HG03095 (cell line): ENCODE measurements around the gene PLEKHG2.
"Not testable (repeated sequence)": the region's sequence is repeated elsewhere in the genome, so short reads cannot be mapped to it uniquely, and the experiment has no call there.

Experiments
- ATAC-seq: cut with Tn5 transposase; IDR thresholded peaks from one replicate; pipeline ENCODE4 v1.9.1; 2021; ENCODE audit warnings: moderate library complexity; ENCODE audit not compliant: unreplicated experiment

Gene PLEKHG2, protein sequence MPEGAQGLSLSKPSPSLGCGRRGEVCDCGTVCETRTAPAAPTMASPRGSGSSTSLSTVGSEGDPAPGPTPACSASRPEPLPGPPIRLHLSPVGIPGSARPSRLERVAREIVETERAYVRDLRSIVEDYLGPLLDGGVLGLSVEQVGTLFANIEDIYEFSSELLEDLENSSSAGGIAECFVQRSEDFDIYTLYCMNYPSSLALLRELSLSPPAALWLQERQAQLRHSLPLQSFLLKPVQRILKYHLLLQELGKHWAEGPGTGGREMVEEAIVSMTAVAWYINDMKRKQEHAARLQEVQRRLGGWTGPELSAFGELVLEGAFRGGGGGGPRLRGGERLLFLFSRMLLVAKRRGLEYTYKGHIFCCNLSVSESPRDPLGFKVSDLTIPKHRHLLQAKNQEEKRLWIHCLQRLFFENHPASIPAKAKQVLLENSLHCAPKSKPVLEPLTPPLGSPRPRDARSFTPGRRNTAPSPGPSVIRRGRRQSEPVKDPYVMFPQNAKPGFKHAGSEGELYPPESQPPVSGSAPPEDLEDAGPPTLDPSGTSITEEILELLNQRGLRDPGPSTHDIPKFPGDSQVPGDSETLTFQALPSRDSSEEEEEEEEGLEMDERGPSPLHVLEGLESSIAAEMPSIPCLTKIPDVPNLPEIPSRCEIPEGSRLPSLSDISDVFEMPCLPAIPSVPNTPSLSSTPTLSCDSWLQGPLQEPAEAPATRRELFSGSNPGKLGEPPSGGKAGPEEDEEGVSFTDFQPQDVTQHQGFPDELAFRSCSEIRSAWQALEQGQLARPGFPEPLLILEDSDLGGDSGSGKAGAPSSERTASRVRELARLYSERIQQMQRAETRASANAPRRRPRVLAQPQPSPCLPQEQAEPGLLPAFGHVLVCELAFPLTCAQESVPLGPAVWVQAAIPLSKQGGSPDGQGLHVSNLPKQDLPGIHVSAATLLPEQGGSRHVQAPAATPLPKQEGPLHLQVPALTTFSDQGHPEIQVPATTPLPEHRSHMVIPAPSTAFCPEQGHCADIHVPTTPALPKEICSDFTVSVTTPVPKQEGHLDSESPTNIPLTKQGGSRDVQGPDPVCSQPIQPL (N-terminal part only)

DNA sequence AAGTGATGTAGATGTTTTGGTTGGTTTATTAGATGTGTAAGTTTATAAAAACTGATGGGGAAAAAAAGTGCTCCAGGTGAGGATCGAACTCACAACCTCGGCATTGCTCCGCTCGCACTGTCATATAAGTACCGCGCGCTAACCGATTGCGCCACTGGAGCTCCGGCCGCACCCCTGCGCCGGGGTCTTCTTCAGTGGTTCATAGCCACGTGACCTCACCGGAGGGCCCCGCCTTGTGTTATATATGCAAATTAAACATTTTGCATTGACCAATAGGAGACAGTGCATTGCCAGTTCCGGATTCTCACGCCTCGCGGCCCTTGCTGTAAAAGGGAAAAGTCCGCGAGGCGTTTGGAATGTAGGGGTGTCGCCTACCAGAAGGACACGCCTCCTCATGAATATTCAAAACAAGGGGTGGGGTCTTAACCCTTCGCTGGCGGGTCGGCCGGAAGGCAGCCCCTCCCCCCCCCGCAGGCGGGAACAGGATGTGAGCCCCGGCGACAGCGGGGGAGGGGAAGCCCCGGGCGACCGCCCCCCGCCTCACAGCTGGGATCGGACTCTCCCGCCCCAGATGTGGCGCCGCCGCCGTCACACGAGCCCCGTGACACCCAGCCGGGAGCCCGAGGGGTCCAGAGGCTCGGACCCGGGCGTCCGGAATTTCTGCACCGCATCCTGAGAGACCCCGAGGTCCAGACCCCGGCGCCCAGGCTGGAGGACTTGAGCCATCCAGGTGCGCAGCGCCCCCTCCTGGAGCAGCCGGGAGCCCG is at the start of gene PLEKHG2:
TSS of gene PLEKHG2 (plus strand) at position 570 of the 767 bp plus-strand sequence. CDS start 1,418 bp downstream, outside the sequence.
- ATAC-seq: peak; percentile 53

DNA sequence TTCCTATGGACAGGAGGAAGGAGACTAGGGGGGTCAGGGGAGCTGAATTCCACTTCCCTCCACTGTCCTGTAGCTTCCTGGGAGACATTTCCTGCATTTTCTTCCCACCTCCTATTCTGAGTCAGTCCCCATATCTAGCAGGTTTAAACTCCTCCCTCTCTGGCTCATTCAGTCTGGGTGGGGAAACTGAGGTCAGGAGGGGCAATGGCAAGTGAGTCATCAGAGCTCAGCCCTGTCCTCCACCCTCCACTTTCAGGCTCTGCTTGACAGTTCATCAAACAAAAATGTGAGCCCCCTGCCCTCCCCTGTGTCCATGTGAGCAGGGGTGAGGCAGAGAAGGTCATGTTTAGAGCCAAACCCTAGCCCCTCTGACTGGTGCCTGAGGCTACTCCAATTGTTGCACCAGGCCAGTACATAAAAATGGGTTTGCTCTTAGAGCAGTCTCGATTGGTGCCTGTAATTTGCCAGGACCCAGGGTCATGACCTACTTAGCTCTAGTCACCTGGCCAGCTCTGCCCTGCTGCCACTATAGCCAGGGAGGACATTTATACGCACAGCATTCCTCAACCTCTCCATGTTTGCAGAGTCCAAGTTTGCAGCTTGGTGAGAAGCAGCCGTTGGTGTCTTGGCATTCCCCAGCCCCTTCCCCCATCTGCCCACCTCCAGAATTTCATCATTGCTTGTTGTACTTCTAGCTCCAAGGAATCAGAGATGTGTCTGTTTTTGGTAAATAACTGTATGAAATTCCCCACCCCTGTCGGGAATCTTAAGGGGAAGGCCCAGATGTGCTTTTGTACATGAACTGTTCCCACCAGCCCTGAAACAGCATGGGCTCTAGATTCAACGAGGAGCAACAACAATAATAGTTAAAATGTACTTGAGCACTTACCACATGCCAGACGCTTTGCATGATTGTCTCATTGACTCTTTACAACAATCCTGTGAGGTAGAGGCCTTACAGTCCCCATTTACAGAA is 49.5 kb upstream of the PLEKHG2 start:
- ATAC-seq: no peak

DNA sequence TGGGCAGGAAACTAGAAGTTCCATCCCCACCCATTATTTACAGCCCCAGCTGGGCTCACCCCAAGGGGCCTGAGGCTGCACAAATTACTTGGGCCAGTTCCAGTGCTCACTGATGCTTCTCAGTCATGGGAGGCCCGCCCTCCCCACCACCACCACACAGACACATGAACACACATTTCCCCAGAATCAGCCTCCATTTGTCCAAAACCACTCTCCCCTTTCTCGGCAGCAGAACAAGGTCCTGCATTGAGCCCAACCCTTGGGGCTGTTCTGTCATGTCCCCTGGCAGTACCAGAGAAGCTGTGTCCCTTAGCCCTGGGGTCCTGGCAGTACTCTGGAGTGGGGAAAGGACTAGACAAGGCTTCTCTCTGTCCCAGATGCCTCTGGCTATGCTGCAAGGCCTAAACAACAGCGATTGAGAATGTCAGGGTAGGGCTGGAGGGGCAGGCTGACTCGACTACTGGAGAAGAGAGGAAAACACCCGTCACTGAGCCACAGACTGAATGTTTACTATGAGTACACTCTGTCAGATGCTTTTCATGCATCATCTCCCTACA is 48.5 kb upstream of the PLEKHG2 start:
- ATAC-seq: no peak

DNA sequence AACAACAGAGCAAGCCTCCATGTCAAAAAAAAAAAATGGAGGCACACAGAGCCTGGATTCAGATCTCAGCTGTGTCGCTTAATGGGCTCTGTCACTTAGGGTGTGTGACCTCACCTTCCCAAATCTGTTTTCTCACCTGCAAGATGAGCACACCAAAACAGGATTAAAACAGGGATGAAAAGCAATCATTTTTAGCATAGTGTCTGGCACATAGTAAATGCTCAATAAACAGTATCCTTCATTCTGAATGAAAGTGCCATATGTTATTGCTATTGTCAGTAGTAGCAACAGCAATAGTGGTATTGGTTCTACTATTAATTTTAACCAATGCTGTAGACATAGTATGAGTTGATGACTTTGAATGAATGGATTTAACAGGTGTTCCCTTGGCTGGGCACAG is 46.9 kb upstream of the PLEKHG2 start:
- ATAC-seq: no peak

DNA sequence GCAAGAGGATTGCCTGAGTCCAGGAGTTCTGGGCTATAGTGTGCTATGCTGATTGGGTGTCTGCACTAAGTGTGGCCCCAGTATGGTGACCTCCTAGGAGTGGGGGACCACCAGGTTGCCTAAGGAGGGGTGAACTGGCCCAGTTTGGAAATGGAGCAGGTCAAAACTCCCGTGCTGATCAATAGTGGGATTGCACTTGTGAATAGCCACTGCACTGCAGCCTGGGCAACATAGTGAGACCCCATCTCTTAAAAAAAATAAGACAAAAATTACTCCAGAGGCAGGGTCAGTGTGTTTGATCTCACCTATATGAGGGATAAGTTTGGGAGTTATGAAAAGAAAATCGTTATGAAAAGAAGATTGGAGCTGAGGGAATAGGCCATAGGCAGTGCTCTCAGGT is 43.3 kb upstream of the PLEKHG2 start:
- ATAC-seq: no peak

DNA sequence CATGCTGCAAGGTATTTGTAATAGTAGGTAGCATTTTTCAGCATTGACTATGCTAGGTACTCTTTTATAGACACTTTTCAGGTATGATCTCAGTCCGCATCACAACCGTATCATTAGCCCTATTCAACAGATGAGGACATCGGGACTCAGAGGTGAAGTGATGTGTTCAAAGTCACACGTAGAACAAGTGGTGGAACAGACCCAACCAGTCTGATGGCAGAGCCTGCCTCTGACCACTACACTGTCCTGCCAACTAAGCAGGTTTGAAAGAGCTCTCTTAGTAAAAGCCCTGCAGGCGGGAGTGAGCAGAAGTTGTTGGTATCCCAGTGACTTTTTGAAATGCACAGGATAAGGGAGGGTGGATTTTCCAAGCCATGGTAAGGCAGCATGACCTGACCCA is 41.7 kb upstream of the PLEKHG2 start:
- no peak for ATAC-seq

DNA sequence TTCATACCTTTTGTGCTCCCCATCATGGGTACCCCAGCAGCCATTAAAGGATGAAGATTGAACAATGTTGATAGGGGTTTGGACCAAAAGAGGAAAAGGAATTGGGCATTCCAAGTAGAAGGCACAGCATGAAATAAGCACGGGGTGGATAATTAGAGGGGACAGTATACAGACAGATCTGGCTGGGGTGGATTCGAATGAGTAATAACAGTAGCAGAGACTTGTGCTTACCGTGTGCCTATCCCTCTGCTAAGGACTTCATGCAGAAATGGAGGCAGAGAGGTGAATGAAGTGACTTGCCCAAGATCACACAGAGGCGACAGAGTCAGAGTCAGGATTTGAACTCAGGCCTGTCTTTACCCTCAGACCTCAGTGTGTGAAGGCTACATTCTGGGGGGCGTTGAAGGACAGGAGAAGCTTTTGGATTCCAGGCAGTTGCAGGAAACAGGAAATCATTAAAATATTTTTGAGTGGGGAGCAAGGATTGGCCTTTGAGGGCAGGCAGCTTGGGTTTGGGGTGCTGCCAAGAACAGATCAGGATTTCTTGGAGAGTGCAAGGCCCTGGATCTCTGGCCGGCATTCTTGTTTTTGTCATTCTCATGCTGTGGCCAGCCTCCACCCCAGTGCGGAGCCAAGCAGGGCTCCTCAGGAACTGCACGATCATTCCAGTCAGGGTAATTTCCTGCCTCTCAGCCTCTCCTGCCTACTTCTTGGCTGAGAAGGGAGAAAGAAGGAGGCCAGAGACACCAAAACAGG is 40.2 kb upstream of the PLEKHG2 start:
- no peak for ATAC-seq

DNA sequence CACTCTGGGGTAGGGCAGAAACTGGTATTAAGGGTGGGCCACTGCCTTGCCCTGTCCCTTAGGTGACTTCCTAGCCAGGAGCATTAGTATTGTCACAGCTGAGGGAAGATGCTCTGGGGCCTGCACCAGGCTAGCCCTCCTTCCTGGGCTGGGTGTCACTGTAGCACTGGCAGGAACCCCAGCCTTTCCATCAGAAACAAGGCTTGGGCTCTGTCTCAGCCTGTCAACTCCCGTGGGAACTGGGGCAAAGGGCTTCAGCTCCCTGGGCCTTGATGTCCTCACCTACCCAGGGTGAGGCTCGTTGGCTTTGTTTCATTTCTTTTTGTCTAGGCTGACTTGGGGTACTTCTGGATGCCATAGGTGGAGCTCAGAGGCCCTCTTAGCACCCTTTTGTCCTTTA is 39.5 kb upstream of the PLEKHG2 start:
- no peak for ATAC-seq

DNA sequence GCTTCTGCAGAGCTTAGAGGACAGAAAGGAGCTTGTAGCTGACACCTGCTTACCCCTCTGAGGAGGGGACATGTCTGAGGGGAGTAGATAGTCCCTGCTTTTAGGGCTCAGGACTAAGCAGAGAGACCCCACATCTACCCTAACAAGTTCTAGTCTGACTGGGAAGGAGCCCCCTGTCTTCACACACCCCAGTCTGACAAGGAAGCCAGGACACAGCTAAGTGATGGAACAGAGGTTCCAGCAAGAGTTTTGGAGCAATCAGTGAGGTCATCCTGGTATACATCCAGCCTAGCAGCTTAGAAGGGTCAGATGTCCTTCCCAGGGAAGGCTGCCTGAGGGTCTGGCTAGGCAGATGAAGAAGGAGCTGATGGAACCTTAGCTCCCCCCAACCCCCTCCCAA is 36.5 kb upstream of the PLEKHG2 start:
- ATAC-seq: no peak

DNA sequence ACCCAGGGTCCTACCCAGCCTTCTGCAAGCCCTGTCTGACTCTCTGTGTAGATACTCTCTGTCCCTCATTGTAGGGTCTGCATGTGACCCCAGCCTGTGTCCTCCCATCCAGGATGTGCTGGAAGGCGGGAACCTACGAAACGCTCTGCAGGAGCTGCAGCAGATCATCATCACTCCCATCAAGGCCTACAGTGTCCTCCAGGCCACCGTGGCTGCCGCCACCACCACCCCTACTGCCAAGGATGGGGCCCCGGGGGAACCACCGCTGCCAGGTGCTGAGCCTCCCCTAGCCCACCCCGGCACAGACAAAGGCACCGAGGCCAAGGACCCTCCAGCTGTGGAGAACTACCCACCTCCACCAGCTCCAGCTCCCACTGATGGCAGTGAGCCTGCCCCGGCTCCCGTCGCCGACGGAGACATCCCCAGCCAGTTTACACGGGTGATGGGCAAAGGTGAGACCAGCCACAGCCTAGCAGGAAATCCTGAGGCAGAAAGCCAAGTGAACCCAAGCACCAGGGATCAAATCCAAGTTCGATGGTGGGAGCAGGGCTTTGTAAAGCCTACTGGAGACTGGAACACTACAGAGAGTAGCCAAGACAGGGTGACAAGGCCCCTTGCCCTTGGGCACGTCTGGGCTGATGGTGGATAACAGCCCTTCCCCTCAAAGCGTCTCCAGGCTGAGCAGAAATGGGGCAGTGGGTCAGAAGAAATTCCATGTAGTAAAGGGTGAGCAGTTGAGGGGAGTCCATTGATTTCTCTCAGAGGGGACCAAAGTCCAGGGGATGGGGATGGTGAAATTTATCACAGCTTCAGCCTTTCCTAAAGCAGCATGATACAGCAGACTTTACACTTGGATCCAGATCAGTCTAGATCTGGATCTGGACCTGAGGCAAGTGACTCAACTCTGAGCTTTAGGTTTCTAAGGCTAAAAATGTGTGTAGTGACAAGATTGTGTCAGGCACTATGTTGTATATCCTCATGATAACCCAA is 34.8 kb upstream of the PLEKHG2 start:
- no peak for ATAC-seq

DNA sequence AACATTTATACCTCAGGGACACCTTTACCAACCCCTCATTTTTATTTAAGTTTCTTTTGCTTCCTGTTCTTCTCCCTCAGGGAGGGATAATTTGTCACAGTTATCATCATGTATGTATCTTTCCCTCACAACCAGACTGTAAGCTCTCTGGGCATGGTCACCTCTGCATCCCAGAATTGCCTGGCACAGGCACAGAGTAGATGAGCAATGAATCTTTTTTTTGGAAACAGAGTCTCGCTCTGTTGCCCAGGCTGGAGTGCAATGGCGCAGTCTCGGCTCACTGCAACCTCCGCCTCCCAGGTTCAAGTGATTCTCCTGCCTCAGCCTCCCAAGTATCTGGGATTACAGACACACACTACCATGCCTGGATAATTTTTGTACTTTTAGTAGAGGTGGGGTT is 33.1 kb upstream of the PLEKHG2 start:
- not testable (repeated sequence) for ATAC-seq

DNA sequence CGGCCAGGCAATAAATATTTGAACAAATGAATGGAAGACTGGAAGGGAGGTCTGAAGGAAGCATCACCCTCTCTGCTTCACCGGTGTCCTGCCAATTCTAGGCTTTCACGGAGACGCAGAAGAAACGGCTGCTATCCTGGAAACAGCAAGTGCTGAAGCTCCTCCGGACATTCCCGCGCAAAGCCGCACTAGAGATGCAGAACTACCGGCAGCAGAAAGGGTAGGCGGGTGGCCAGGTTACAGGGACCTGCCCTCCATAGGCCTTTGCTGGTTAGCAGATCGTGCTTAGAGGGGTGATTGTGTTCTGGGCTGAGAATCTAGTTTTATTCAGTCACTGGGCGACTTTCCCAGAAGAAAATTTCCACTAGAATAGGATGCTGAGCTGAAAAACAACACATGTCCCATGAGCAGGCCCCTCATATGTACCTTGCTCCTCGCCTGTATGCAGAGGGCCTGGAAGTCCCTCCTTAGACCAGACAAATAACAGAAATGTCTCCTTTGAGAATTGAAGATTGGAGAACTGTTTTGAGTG is 32.5 kb upstream of the PLEKHG2 start:
- ATAC-seq: no peak

DNA sequence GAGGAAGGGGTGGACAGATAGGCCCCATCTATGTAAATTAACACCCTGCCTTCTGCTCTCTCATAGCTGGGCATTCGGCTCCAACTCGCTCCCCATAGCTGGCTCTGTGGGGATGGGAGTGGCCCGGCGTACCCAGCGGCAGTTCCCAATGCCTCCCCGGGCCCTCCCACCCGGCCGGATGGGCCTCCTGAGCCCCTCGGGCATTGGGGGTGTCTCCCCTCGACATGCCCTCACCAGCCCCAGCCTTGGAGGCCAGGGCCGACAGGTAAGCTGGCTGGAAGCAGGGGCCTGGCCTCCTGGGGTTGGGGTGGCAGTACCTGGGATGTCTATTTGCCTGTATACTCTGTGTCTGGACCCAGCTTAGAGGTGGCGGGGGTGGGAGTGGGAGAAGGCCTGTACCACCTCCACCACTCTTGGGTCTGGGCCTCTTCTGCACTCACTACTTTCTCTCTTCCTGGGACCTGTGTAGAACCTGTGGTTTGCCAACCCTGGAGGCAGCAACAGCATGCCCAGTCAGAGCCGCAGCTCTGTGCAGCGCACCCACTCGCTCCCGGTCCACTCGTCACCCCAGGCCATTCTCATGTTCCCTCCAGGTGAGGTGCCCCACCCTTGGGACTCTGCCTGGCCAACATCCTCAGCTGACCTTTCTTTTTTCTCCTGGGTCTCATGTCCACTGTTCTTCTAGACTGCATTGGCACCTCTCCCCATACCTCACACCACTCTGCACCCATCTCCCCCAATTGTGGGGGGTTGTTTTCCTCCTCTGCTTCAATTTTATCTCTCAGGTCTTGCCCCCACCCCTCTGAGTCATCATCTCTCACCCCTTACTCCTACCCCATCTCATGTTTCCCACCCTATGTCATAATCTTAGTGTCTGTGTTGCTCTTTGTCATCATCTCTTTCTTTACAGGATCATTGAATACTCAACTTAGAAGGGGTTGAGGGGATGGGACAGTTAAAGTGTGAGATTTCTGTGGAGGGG is 31.7 kb upstream of the PLEKHG2 start:
- ATAC-seq: no peak

DNA sequence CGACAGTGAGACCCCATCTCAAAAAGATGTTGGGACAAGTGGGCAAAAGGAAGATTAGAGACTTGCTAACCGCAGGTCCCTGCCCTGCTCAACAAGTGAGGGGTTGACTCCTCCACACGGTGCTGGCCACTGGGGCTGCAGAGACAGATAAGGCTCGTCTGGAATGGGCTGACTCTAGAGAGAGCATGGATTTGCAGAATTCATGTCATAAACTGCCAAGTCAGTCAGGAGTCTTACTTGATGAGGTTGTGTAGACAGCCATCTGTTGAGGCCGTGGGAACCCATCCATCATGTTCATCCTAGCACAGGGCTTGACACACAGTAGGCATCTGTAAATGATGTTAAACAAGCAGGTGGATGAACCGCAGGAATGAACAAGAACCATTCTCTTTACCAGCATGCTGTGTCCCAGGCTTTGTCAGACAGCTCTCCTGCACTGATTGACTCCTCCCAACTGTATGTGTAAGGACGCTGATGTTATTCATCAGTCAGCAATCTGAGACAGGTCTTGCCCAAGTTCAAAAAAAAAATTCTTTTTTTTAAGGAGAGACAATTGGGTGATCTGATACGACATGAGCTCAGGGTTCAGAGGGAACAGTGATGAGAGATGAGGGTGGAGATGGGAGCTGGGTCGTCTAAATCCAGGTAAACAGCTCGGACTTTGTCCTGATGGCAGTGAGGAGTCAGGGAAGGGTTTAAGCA is 30.4 kb upstream of the PLEKHG2 start:
- no peak for ATAC-seq
